Osteoblast (primary cell): ENCODE data around the gene PIK3R2. TPM values are rescaled to one million over a fixed set of nuclear protein-coding genes. Genes with fewer than 3 reads are reported as not detected.

Source experiments
- DNase-seq: peaks from one replicate; pipeline ENCODE4 v3.0.0; 2011; ENCODE audit warnings: low spot score, mixed read lengths; ENCODE audit not compliant: insufficient read length; ENCODE audit errors: missing footprints
- H2AFZ ChIP-seq: 2 replicates; pipeline ENCODE4 v1.6.0; 2011; ENCODE audit warnings: mild to moderate bottlenecking, low read length
- H3K27ac ChIP-seq: 2 replicates; pipeline ENCODE4 v1.5.1; 2011; ENCODE audit warnings: mild to moderate bottlenecking, low read depth, low read length, moderate library complexity
- H3K27me3 ChIP-seq: 2 replicates; pipeline ENCODE4 v1.6.0; 2012; ENCODE audit warnings: mild to moderate bottlenecking, control low read depth, inconsistent platforms, low read length, moderate library complexity; ENCODE audit not compliant: insufficient read depth
- H3K36me3 ChIP-seq: 2 replicates; pipeline ENCODE4 v1.5.1; 2011; ENCODE audit warnings: mild to moderate bottlenecking, low read length, control low read depth, moderate library complexity; ENCODE audit not compliant: insufficient read depth
- H3K4me1 ChIP-seq: 2 replicates; pipeline ENCODE4 v1.5.1; 2011; ENCODE audit warnings: mild to moderate bottlenecking, low read length, control low read depth, moderate library complexity; ENCODE audit not compliant: insufficient read depth
- H3K4me2 ChIP-seq: 2 replicates; pipeline ENCODE4 v1.6.0; 2011; ENCODE audit warnings: mild to moderate bottlenecking, low read length; ENCODE audit not compliant: insufficient read depth
- H3K4me3 ChIP-seq: fragments of 200-600 bp; sonication (generic); 3 replicates; pipeline ENCODE4 v1.5.1; 2012; ENCODE audit warnings: mild to moderate bottlenecking, low read length, inconsistent platforms; ENCODE audit not compliant: insufficient read depth
- H3K79me2 ChIP-seq: 2 replicates; pipeline ENCODE4 v1.6.0; 2012; ENCODE audit warnings: mild to moderate bottlenecking, low read length, control low read depth, inconsistent platforms; ENCODE audit not compliant: insufficient read depth
- H3K9me3 ChIP-seq: 2 replicates; pipeline ENCODE4 v1.5.1; 2011; ENCODE audit warnings: low read depth, low read length, control low read depth
- H4K20me1 ChIP-seq: 2 replicates; pipeline ENCODE4 v1.6.0; 2012; ENCODE audit warnings: mild to moderate bottlenecking, low read length, control low read depth; ENCODE audit not compliant: insufficient read depth
- total RNA-seq: library from RNA; depleted of rRNA; stranded (reverse); fragments of >200 nt; gene quantifications from 2 replicates; pipeline ENCODE4 v1.2.3, GENCODE V29; 2012
- TF ChIP-seq, protein P1 (sequence below): IDR thresholded peaks from 2 replicates; pipeline ENCODE4 v1.5.1; 2011; ENCODE audit warnings: mild to moderate bottlenecking, low read depth, low read length, moderate library complexity; ENCODE audit errors: extremely low read depth

The PIK3R2 gene
- total RNA-seq, 1 donor, result 25.7 TPM

DNA sequence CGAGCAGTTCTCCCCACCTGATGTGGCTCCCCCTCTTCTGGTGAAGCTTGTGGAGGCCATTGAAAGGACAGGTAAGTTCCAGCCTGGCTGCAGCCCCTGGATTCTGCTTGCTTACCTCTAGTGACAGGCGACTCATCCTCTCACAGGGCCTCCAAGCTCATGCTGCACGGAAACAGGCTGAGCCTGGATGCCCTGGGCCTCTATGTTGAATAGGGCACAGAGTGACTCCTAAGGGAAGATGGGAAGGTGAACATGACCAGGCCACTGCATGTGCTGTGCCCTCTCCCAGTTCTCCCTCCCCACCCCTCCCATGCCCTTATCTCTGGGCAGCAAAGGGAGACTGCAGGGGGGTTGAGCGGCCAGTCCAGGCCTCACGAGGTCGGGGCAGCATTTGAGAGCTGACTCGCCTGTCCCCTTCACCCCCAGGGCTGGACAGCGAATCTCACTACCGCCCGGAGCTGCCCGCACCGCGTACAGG lies 7.6 kb downstream of the PIK3R2 start:
- H3K79me2 ChIP-seq, result peaks cover 13% of the 10 kb centered on the region
- H3K36me3 ChIP-seq, result peaks cover 32% of the 10 kb centered on the region
- TF ChIP-seq, protein P1, sequence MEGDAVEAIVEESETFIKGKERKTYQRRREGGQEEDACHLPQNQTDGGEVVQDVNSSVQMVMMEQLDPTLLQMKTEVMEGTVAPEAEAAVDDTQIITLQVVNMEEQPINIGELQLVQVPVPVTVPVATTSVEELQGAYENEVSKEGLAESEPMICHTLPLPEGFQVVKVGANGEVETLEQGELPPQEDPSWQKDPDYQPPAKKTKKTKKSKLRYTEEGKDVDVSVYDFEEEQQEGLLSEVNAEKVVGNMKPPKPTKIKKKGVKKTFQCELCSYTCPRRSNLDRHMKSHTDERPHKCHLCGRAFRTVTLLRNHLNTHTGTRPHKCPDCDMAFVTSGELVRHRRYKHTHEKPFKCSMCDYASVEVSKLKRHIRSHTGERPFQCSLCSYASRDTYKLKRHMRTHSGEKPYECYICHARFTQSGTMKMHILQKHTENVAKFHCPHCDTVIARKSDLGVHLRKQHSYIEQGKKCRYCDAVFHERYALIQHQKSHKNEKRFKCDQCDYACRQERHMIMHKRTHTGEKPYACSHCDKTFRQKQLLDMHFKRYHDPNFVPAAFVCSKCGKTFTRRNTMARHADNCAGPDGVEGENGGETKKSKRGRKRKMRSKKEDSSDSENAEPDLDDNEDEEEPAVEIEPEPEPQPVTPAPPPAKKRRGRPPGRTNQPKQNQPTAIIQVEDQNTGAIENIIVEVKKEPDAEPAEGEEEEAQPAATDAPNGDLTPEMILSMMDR, result no peak
- no peaks in the 10 kb centered on the region for H3K27me3 ChIP-seq
- H3K4me2 ChIP-seq, result peak overlapping the region; percentile 55
- H3K27ac ChIP-seq, result peak overlapping the region; percentile 12
- DNase-seq, result peak; percentile 93
- peak overlapping the region; percentile 49 for H3K4me3 ChIP-seq
- no peak overlapping the region for H2AFZ ChIP-seq
- no peaks in the 10 kb centered on the region for H3K9me3 ChIP-seq
- H3K4me1 ChIP-seq, result peaks cover 15% of the 10 kb centered on the region
- peaks cover 9% of the 10 kb centered on the region for H4K20me1 ChIP-seq

DNA sequence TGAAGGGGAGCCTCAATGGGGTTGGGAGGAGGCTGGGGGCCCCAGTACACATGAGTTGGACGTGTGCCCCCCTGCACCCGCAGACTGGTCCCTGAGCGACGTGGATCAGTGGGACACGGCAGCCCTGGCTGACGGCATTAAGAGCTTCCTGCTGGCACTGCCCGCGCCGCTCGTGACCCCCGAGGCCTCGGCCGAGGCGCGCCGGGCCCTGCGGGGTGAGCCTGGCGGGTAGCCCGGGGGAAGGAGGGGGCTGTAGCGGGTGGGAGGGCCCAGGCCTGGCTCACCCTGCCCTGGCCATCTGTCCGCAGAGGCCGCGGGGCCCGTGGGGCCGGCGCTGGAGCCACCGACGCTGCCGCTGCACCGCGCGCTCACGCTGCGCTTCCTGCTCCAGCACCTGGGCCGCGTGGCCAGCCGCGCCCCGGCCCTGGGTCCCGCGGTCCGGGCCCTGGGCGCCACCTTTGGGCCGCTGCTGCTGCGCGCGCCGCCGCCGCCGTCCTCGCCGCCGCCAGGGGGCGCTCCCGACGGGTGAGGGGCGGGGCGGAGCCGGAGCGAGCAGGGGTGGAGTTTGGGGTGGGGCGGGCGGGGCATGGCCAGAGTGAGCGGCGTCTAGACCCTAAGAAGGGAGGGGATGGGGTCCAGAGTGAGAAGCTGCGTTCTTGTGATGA lies 8.1 kb downstream of the PIK3R2 start:
- peaks cover 9% of the 10 kb centered on the region for H4K20me1 ChIP-seq
- peak overlapping the region; percentile 56 for H3K4me3 ChIP-seq
- H3K79me2 ChIP-seq, result peaks cover 10% of the 10 kb centered on the region
- TF ChIP-seq, protein P1, result peak; percentile 10
- peaks cover 33% of the 10 kb centered on the region for H3K36me3 ChIP-seq
- no peaks in the 10 kb centered on the region for H3K9me3 ChIP-seq
- DNase-seq, result peak; percentile 100
- peak overlapping the region; percentile 88 for H3K4me2 ChIP-seq
- H3K4me1 ChIP-seq, result peaks cover 15% of the 10 kb centered on the region
- peak overlapping the region; percentile 12 for H3K27ac ChIP-seq
- no peaks in the 10 kb centered on the region for H3K27me3 ChIP-seq
- peak overlapping the region; percentile 54 for H2AFZ ChIP-seq

DNA sequence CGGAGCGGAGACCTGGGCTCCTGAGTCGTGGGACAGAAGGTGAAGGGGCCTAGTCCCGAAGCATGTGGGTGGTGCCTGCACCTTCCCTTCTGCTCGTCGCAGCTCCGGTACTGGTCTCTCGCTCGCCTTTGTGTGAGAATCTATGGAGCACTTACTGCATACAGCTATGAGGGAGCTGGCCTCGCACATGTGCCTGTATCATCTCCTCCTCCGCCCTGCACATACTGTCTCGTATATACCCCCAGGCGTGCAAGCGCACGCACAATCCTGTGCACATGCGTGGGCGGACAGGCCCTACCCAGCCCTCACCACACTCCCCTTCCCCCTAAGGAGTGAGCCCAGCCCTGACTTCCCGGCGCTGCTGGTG lies 8.7 kb downstream of the PIK3R2 start:
- Histone ChIP-seq H3K4me2 (peak overlapping the region; percentile 88), H3K36me3 (peaks cover 33% of the 10 kb centered on the region), H4K20me1 (peaks cover 4% of the 10 kb centered on the region), H3K27ac (no peak overlapping the region), H3K9me3 (no peaks in the 10 kb centered on the region), H3K79me2 (peaks cover 5% of the 10 kb centered on the region), H2AFZ (peak overlapping the region; percentile 54), H3K4me1 (peaks cover 15% of the 10 kb centered on the region), H3K4me3 (peak overlapping the region; percentile 56), H3K27me3 (no peaks in the 10 kb centered on the region)
- DNase-seq, result no peak
- TF ChIP-seq, protein P1, result no peak

DNA sequence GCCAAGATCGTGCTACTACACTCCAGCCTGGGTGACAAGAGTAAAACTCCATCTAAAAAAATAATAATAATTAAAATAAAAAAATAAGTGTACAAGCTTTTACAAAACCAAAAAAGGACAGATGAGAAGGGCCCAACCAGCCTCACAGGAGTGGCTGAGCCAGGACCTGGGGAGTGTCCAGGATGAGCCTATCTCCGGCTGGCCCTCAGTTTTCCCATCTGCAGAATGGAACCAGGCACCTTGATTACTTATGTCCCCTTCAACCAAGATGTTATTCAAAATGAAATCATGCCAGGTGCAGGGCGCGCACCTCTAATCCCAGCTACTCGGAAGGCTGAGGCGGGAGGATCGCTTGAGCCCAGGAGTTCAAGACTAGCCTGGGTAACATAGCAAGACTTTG lies 11.1 kb downstream of the PIK3R2 start:
- Histone ChIP-seq H3K9me3 (no peaks in the 10 kb centered on the region), H3K79me2 (no peaks in the 10 kb centered on the region), H3K27me3 (no peaks in the 10 kb centered on the region), H3K4me3 (no peak overlapping the region), H3K4me1 (peaks cover 10% of the 10 kb centered on the region), H2AFZ (no peak overlapping the region), H3K36me3 (peaks cover 52% of the 10 kb centered on the region), H3K4me2 (no peak overlapping the region), H4K20me1 (peaks cover 4% of the 10 kb centered on the region), H3K27ac (no peak overlapping the region)
- peak; percentile 44 for DNase-seq
- TF ChIP-seq, protein P1, result no peak
